CD4-positive, alpha-beta T cell treated with Interferon gamma for 1 hour (primary cell): ENCODE results near the gene SH3GL3.

ENCODE experiments used
- DNase-seq: peaks from one replicate; pipeline ENCODE4 v3.0.0-alpha.2; 2020

The SH3GL3 gene

GRCh38 chr15:83470887-83471286, 23.7 kb downstream of the SH3GL3 start:
- DNase-seq = no peak

DNA sequence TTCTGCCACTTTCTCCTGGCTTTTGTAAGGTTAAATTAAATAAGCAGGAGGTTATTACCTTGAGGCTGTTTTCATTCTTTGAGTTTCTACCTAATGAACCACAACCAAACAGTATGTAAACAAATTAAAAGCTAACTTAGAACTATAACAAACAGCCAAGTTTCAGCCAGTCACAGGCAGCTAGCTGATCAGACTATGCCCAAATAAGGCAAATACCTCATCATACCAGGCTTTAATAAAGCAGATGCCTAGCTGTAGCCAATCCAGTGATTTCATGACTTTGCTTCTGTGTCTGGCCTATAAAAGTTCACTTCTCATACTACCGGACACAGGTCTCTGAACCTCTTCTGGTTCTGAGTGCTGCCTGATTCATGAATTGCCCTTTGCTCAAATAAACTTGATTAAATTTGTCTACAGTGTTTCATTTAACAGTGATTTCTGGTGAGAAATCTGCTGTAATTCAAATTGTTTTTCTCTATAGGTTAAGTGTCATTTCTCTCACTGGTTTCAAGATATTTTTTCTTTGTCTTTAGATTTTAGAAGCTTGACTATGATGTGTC, 24.2 kb downstream of the SH3GL3 start:
- no peak for DNase-seq

- no peak for DNase-seq
These were observed 25.0 kb downstream of the SH3GL3 start for GRCh38 chr15:83472151-83472550.

- no peak for DNase-seq
These were observed 25.7 kb downstream of the SH3GL3 start for GRCh38 chr15:83472797-83473196.

DNA sequence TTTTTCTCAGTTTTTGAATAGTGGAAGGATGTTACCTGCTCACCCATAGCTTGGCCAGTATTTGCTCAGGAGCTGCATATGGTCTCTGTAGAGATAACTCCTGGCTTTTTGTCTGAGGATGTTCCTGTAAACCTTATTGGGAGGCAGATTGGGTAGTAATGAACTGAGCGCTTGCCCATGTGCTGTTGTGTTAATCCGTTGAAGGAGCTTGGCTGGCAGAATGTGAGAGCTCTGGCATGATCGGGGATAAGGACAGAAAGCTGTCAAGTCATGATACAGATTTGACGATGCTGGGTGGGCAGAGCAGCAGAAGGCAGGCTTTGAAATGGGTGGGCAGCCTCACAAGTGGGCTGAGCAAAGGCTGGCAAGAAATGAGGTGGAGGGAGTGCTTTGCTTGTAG, 27.4 kb downstream of the SH3GL3 start:
- no peak for DNase-seq

- no peak for DNase-seq
These were observed 28.4 kb downstream of the SH3GL3 start for GRCh38 chr15:83475551-83475950.

- no peak for DNase-seq
These were observed 28.9 kb downstream of the SH3GL3 start for GRCh38 chr15:83476066-83476465.

- no peak for DNase-seq
These were observed 29.6 kb downstream of the SH3GL3 start for GRCh38 chr15:83476708-83477107.

- no peak for DNase-seq
These were observed 30.1 kb downstream of the SH3GL3 start for GRCh38 chr15:83477172-83477807.

DNA sequence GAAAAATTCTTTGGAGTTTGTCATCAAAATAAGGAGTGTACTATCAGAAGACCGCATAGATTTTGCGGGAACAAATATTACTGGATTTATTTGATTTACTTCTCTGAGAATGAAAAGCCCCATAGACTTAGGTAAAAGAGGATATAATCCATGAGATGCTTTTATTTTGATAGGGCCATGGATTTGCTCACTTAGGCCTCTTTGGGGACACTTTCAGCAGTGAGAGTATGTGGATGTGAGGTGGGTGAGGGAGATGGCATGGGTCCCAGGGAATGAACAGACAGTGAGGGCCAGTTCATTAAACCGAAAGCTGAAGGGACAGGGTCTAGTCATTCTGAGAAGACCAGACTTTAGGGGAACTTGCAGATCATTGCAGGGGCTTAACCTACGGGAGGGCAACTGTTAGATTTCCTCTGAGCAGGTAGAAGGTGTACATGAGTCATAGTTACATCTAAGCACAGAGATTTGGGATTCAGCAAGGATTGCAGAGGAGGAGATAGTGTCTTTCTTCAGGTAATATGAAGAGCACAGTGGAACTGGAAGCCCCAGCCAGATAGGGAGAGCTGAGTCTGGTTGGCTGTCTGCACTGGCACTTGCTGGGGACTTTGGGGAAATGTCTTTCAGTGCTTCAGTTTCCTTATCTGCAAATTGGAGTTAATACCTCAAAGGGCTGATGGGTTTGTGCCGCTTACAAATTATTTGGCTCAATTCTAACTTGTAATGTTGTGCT, 30.8 kb downstream of the SH3GL3 start:
- no peak for DNase-seq

DNA sequence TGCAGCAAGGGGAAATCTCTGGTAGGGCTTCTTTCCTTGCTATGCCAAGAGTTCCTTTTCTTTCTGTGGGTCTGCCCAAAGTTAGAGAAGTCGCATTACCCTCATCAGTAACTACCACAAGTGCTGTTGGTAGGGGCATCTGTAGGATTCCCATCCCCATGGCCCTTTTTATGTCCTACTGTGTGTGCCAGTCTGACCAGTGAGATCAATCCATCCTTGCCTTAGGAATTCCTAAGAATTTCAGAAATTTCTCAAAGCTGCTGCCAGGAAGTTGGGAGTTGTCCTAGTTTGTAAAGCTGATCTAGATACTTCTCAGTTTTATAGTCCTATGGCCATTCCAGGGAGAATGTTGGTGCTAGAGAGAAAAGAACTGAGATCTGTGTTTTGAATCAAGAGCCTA, 36.5 kb downstream of the SH3GL3 start:
- no peak for DNase-seq

DNA sequence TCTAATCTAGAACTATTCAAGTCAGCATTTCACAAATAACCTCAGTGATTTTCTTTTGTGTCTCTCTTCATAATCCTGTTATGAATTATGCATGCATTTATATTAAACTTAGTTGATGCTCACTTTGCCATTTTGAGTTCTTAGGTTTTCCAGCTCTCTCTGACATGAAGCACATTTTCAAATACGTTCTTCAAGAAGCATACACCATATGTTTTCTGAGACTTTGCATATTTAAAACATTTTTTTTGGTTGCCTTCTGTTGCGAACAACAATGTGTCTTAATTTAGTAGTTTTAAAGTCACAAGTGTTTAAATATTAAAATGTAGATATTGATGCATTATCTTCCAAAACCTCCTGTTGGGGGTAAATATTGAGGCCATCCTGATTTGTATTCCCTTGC, 37.5 kb downstream of the SH3GL3 start:
- no peak for DNase-seq

DNA sequence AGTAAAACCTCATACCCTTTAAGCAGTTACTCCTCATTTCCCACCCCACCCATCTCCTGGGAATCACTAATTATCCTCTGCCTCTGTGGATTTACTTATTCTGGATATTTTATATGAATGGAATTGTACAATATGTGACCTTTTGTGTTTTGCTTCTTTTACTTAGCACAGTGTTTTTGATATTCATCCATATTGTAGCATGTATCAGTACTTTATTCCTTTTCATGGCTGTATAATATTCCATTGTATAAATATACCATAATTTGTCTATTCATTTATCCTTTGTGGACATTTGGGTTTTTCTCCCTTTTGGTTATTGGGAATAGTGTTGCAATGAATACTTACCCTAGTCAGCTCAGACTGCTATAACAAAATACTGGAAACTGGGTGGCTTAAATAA, 39.2 kb downstream of the SH3GL3 start:
- no peak for DNase-seq

GRCh38 chr15:83487519-83487918, 40.4 kb downstream of the SH3GL3 start:
- no peak for DNase-seq

GRCh38 chr15:83489690-83490089, 42.5 kb downstream of the SH3GL3 start:
- no peak for DNase-seq

GRCh38 chr15:83491486-83491885, 44.3 kb downstream of the SH3GL3 start:
- no peak for DNase-seq

GRCh38 chr15:83496766-83497165, 49.6 kb downstream of the SH3GL3 start:
- no peak for DNase-seq

- no peak for DNase-seq
These were observed 51.2 kb downstream of the SH3GL3 start for GRCh38 chr15:83498374-83498773.

DNA sequence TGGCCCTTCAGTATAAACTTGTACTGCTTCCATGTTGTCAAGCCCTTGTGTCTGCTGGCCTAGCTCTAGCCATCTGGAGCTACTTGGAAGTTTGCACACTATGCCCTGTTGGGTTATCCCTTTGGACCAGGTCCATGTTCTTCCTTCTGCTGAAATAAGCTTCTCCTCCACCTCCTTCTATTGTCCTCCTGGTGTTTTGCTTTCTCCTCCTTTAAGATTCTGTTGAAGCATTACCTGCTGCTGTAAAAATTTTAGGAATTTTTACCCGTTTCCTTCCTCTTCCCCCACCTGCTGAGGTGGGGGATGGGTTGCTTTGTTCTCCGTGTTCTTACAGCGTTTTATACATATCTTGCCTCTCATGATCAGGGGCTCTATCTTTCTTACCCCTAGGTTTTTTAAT, 51.7 kb downstream of the SH3GL3 start:
- no peak for DNase-seq

DNA sequence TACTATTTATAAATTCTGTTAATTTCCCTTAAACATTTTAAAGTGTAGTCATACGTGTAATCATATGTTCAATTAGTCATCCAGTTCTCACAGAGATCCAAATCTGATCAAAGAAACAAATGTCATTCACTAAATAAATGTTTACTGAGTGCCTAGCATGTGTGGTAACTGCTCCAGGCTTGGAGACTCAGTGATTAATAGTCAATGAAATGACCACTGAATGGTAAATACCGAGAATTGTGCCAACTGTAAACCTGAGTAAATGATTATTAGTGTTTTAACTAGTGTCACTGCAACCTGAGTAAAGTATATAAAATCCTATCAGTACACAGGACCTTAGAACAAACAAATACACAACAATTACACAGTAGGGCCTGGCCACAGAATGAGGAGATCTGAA, 52.3 kb downstream of the SH3GL3 start:
- no peak for DNase-seq

DNA sequence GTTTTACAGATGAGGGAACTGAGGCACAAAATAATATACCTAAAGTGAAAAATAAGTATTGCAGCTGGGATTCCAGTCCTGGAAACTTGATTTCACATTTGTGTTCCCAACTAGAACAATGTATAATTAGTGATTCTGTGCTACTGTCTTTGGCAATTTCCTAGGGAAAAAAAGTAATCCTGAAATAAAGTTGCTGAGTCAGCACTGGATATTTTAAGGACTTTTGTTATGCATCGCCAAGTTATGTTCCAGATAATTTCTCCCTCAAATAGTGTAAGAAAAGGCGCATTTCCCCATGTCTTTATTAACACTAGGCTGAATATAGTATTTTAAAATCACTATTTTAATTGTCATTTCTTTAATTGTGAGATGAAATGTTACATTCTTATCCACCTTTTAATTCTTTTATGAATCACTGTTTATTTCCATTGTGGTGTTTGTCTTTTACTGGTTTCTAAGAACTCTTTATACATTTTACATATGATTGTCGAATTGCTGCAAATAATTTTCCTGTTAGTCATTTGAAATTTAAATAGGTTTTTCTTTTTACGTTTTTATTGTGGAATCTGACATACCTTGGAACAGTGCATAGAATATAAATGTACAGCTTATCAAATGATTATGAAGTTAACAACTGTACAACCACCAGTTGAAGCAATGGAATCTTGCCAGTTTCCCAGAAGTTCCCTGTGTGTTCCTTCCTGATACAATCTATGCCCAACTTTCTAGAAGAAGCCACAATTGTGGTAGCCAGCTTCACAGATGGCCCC, 56.6 kb downstream of the SH3GL3 start:
- no peak for DNase-seq

GRCh38 chr15:83504365-83504764, 57.2 kb downstream of the SH3GL3 start:
- no peak for DNase-seq

DNA sequence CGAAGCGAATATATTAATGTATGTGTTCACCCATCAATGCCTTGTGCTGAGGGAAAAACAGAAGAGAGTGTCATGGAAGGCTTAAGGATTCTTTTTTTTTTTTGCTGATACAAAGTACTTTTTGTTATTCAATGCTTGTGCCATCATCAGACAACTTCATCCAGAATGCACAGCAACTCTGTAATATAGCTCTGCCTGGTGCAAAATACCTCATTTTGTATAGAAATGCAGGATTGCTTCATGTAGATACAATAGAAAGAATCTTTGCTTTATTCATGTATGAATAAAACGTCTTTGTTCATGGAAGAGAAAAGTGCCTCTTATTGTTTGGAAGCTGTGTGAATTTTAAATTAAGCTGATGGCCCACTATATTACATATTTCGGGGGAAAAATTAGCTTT, 62.9 kb downstream of the SH3GL3 start:
- no peak for DNase-seq

DNA sequence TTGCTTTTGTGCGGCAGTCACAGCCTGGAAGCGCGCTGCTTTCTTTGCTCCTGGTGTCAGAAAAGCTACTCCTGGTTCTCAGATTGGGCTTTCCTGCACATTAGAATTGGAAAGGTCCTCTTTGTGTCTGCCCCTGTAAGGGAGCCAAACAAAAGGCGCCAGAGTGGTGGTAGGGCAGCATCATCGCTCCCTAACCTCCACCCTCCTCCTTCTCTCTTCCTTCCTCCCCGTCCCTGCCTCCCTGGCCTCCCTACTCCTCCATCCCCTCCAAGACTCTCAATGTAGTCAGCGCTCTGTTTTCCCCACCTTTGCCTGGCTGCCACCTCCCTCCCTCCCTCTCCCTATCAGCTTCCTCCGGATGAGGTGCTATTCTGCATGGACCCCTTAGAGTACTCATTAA, 65.3 kb downstream of the SH3GL3 start:
- DNase-seq = no peak
